Ovary (tissue), 9 donors: Measurements from ENCODE around the gene SEMA3B. TPM values are rescaled to one million over a fixed set of nuclear protein-coding genes. Genes with fewer than 3 reads are reported as not detected.

ENCODE experiments used
- DNase-seq, 5 donors: peaks; one replicate each; pipeline ENCODE4 v3.0.0-alpha.2; 2019 to 2020
- H3K27ac ChIP-seq, 2 donors: fragments of 200-600 bp; one replicate each; pipeline versions ENCODE4 v1.5.1 to v1.8.0; 2019 to 2022
- H3K27me3 ChIP-seq: fragments of 200-600 bp; one replicate; pipeline ENCODE4 v1.8.0; 2022
- H3K36me3 ChIP-seq: fragments of 200-600 bp; sonication (generic); one replicate; pipeline ENCODE4 v1.5.1; 2019
- H3K4me1 ChIP-seq: one replicate; pipeline ENCODE4 v1.8.1; 2013; ENCODE audit warnings: mild to moderate bottlenecking, moderate library complexity; ENCODE audit not compliant: insufficient read depth
- H3K4me3 ChIP-seq: fragments of 200-600 bp; sonication (generic); one replicate; pipeline ENCODE4 v1.5.1; 2017
- H3K9me3 ChIP-seq, 2 donors: fragments of 200-600 bp in 1 of 2; sonication (generic) in 1 of 2; one replicate each; pipeline versions ENCODE4 v1.5.1 to v1.8.1; 2013 to 2019; ENCODE audit warnings: mild to moderate bottlenecking in 1 of 2, moderate library complexity in 1 of 2
- CTCF ChIP-seq, 3 donors: fragments of 450-650 bp in 2 of 3; fragments of 200-600 bp in 1 of 3; IDR thresholded peaks; one replicate each; pipeline versions ENCODE4 v1.5.1 to v1.8.0; 2016 to 2022; ENCODE audit warnings: antibody characterized with exemption in 3 of 3, mild to moderate bottlenecking in 1 of 3
- EP300 ChIP-seq: sonication (generic); formaldehyde crosslinking; IDR thresholded peaks from one replicate; pipeline ENCODE4 v1.6.1; 2017; ENCODE audit warnings: antibody characterized with exemption
- POLR2A ChIP-seq: fragments of 450-650 bp; IDR thresholded peaks from one replicate; pipeline ENCODE4 v1.6.1; 2017; ENCODE audit warnings: antibody characterized with exemption, mild to moderate bottlenecking, moderate library complexity
- WGBS, 3 donors: extraction: QIAGEN DNeasy Blood & Tissue Kit in 1 of 3; methylation state at CpG; one replicate each; pipeline versions ENCODE4 v1.1.5 to v1.1.7; 2013 to 2017; 5-methylcytosine and 5-hydroxymethylcytosine counted together
- intact Hi-C, 4 donors: fragments of 100-400 bp; cut with DNase I; formaldehyde crosslinking; loops; one replicate each; pipeline versions ENCODE4 v1.11.0 to v1.15.1; 2022 to 2023
- polyA plus RNA-seq, 2 donors: library from polyadenylated mRNA; stranded (reverse); fragments of 200-250 nt in 1 of 2; fragments of 350-450 nt in 1 of 2; fragmentation: Illumina TruSeq in 1 of 2; extraction: RNeasy Lipid Tissue Mini Kit (QIAGEN cat#74804) in 1 of 2; gene quantifications; one replicate each; pipeline ENCODE4 v1.2.3, GENCODE V29; 2013 to 2014
- total RNA-seq, 7 donors: library from RNA; depleted of rRNA in 2 of 7; stranded (reverse); fragments of >200 nt in 2 of 7; fragmentation: NEBNext Ultra II Directional in 3 of 7; extraction: Animal tissue kit (Norgen Biotek cat#: 25700) in 3 of 7; gene quantifications; one replicate each; pipeline versions ENCODE4 v1.1.0 to v1.2.4, GENCODE V29; 2016 to 2023
- donor health status: DM: no; HTN: no; CAD: no; lungs with moderate emphysema.
- donor health status: DM: no; HTN: no; CAD: no.
- donor health status: Bipolar disorder and iron deficiency.
- donor health status: DM: yes; HTN: yes; CAD: no.
- donor health status: DM: no; HTN: no; CAD: no.
- donor health status: DM: yes; HTN: yes; CAD: no.

Gene SEMA3B
- total and polyA plus RNA-seq, 9 donors, result 5.0 to 224 (median 51.1) TPM

- no peaks in the 10 kb centered on the region for H3K36me3 ChIP-seq
- no peaks in the 10 kb centered on the region for H3K27me3 ChIP-seq
- no peak overlapping the region for H3K27ac ChIP-seq
- H3K9me3 ChIP-seq, result no peaks in the 10 kb centered on the region
- H3K4me3 ChIP-seq, result no peak overlapping the region
- no peak for TF ChIP-seq EP300
- peaks cover 2% of the 10 kb centered on the region for H3K4me1 ChIP-seq
- 76 to 81% (median 79%) methylated on average over 60 to 65 of the region's 65 CpGs for WGBS, 3 donors
- intact Hi-C loops, result loop anchor here in 3 of 4 donors (2.0 to 10.0 kb wide), 3 partner anchors 17 to 161 kb away; no protein-coding TSS in a partner anchor
- peak in 2 of 5 donors; percentile 36 to 43 for DNase-seq
Observed at GRCh38 chr3:50275141-50275995, 6.4 kb downstream of the SEMA3B start.

GRCh38 chr3:50275996-50276761 is 7.2 kb downstream of the SEMA3B start:
- peak in 2 of 5 donors; percentile 27 to 37 for DNase-seq
- TF ChIP-seq CTCF (IDR thresholded peaks at IDR 0.05), result no peak
- TF ChIP-seq POLR2A, result no peak
- no peak for TF ChIP-seq EP300
- Histone ChIP-seq H3K36me3 (no peaks in the 10 kb centered on the region), H3K4me1 (peaks cover 2% of the 10 kb centered on the region), H3K27me3 (no peaks in the 10 kb centered on the region), H3K4me3 (no peak overlapping the region), H3K9me3 (no peaks in the 10 kb centered on the region), H3K27ac (no peak overlapping the region)
- WGBS, 3 donors, result 73 to 80% (median 79%) methylated on average over 79 of the region's 79 CpGs
- intact Hi-C loops, result loop anchor here in 3 of 4 donors (2.0 to 10.0 kb wide), 3 partner anchors 17 to 161 kb away; no protein-coding TSS in a partner anchor

GRCh38 chr3:50276762-50277101 is 7.8 kb downstream of the SEMA3B start:
- Histone ChIP-seq H3K4me1 (peaks cover 2% of the 10 kb centered on the region), H3K36me3 (no peaks in the 10 kb centered on the region), H3K27ac (no peak overlapping the region), H3K9me3 (no peaks in the 10 kb centered on the region), H3K27me3 (no peaks in the 10 kb centered on the region), H3K4me3 (no peak overlapping the region)
- intact Hi-C loops, result loop anchor here in 2 of 4 donors (10.0 kb wide), 2 partner anchors 152 to 162 kb away; no protein-coding TSS in a partner anchor
- 87 to 93% (median 87%) methylated on average over 17 of the region's 17 CpGs for WGBS, 3 donors
- TF ChIP-seq EP300, result no peak
- TF ChIP-seq CTCF (IDR thresholded peaks at IDR 0.05), result no peak
- no peak for TF ChIP-seq POLR2A
- no peak for DNase-seq

- H3K9me3 ChIP-seq, result no peaks in the 10 kb centered on the region
- no peak overlapping the region for H3K27ac ChIP-seq
- no peak overlapping the region for H3K4me3 ChIP-seq
- H3K36me3 ChIP-seq, result no peaks in the 10 kb centered on the region
- DNase-seq, result no peak
- 53 to 70% (median 66%) methylated on average over 4 of the region's 4 CpGs for WGBS, 3 donors
- no peaks in the 10 kb centered on the region for H3K4me1 ChIP-seq
- intact Hi-C loops, result loop anchor here in 2 of 4 donors (10.0 kb wide), 2 partner anchors 154 to 164 kb away; no protein-coding TSS in a partner anchor
- TF ChIP-seq POLR2A (no peak), CTCF (IDR thresholded peaks at IDR 0.05) (no peak)
- no peaks in the 10 kb centered on the region for H3K27me3 ChIP-seq
Observed at GRCh38 chr3:50278123-50278879, 9.4 kb downstream of the SEMA3B start.
